ENCODE measurements around the gene PCDHB14.

- TF ChIP-seq EZH2phosphoT487 (IDR thresholded peaks at IDR 0.05) (no peak), CTCF (IDR thresholded peaks at IDR 0.05) (no peak)
These were observed 26.8 kb upstream of the PCDHB14 start for GRCh38 chr5:141196363-141196762.

Data from neural progenitor cell (in vitro differentiated cells).